Caco-2 (cell line): ENCODE data around the gene KRTAP12-3. TPM values are rescaled to one million over a fixed set of nuclear protein-coding genes. Genes with fewer than 3 reads are reported as not detected.
"Not testable (repeated sequence)": the region's sequence is repeated elsewhere in the genome, so short reads cannot be mapped to it uniquely, and the experiment has no call there.

Source experiments
- Bru-seq: library from RNA; stranded (reverse); fragments of 400-500 nt; gene quantifications from one replicate; lab custom pipeline; 2021; lab: Mats Ljungman, UMichigan
- BruChase-seq, 2 experiments: library from RNA; stranded (reverse); fragments of 400-500 nt; gene quantifications; one replicate each; lab custom pipeline; 2021; lab: Mats Ljungman, UMichigan
- BruUV-seq: library from RNA; stranded (reverse); fragments of 400-500 nt; replicated peaks from 2 replicates; lab custom pipeline; 2021; lab: Mats Ljungman, UMichigan
- CTCF ChIA-PET: fragments of 300-600 bp; sonication (Branson Sonifier 250); formaldehyde crosslinking; loops from one replicate; lab custom pipeline; 2022; ENCODE audit warnings: antibody characterized with exemption; lab: Charles Lee
- POLR2A ChIA-PET: fragments of 300-600 bp; sonication (Branson Sonifier 250); formaldehyde crosslinking; loops from one replicate; lab custom pipeline; 2022; ENCODE audit warnings: antibody characterized with exemption; lab: Charles Lee
- DNase-seq, 2 experiments: peaks; one replicate each; pipeline versions ENCODE4 v3.0.0 to v3.0.0-alpha.2; 2020 to 2022
- H3K27me3 ChIP-seq: replicated peaks from 2 replicates; pipeline ENCODE4 v1.6.0; 2011; ENCODE audit warnings: low read length; ENCODE audit not compliant: control insufficient read depth, insufficient read depth
- H3K36me3 ChIP-seq: 2 replicates; pipeline ENCODE4 v1.5.1; 2011; ENCODE audit warnings: low read length; ENCODE audit not compliant: control insufficient read depth, insufficient read depth
- H3K4me1 ChIP-seq: fragments of 250-450 bp; sonication (Bioruptor Pico); 2 replicates; pipeline ENCODE4 v1.5.1; 2020; ENCODE audit warnings: mild to moderate bottlenecking
- H3K4me3 ChIP-seq: 2 replicates; pipeline ENCODE4 v1.5.1; 2011; ENCODE audit warnings: low read depth, mild to moderate bottlenecking, control low read depth, low read length
- H3K9me3 ChIP-seq: fragments of 250-450 bp; sonication (Bioruptor Pico); 2 replicates; pipeline ENCODE4 v1.5.1; 2020; ENCODE audit warnings: mild to moderate bottlenecking, moderate library complexity
- H3K27ac Mint-ChIP-seq: one replicate; pipeline ENCODE4 v1.8.0; 2022; ENCODE audit warnings: mixed read lengths; ENCODE audit not compliant: unreplicated experiment
- H3K27me3 Mint-ChIP-seq: one replicate; pipeline ENCODE4 v1.8.0; 2022; ENCODE audit warnings: mixed read lengths; ENCODE audit not compliant: insufficient read depth, unreplicated experiment
- H3K36me3 Mint-ChIP-seq: one replicate; pipeline ENCODE4 v1.8.0; 2022; ENCODE audit warnings: mild to moderate bottlenecking, mixed read lengths; ENCODE audit not compliant: insufficient read depth, unreplicated experiment
- H3K4me1 Mint-ChIP-seq: one replicate; pipeline ENCODE4 v1.8.0; 2022; ENCODE audit warnings: low read depth, mixed read lengths; ENCODE audit not compliant: unreplicated experiment
- H3K4me3 Mint-ChIP-seq: one replicate; pipeline ENCODE4 v1.8.0; 2022; ENCODE audit warnings: mild to moderate bottlenecking, moderate library complexity, mixed read lengths; ENCODE audit not compliant: unreplicated experiment
- H3K9me3 Mint-ChIP-seq: one replicate; pipeline ENCODE4 v1.8.0; 2022; ENCODE audit warnings: mixed read lengths; ENCODE audit not compliant: unreplicated experiment
- intact Hi-C: fragments of 100-400 bp; cut with micrococcal nuclease; formaldehyde crosslinking; loops from one replicate; pipeline ENCODE4 v1.10.0; 2022; ENCODE audit not compliant: unreplicated experiment
- long read RNA-seq: library from polyadenylated mRNA; stranded (forward); transcript quantifications from one replicate; pipeline ENCODE4 v2.0.0, GENCODE V29; 2022
- total RNA-seq: library from RNA; stranded (reverse); gene quantifications from 2 replicates; pipeline ENCODE4 v1.2.3, GENCODE V29; 2022
- TF ChIP-seq, protein P1 (sequence below), 2 experiments: fragments of 200-600 bp in 1 of 2; IDR thresholded peaks; 1 replicate in 1 of 2; 2 replicates in 1 of 2; pipeline versions ENCODE4 v1.5.1 to v1.8.0; 2011 to 2022; ENCODE audit warnings: antibody characterized with exemption in 1 of 2, control low read depth in 1 of 2, inconsistent platforms in 1 of 2, low read depth in 1 of 2, low read length in 1 of 2, mild to moderate bottlenecking in 1 of 2, moderate library complexity in 1 of 2; ENCODE audit not compliant: insufficient read depth in 1 of 2, severe bottlenecking in 1 of 2, unreplicated experiment in 1 of 2

Gene KRTAP12-3, protein sequence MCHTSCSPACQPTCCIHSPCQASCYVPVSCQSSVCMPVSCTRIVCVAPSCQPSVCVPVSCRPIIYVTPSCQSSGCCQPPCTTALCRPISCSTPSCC
- total RNA-seq (not detected in 2 replicates), Bru-seq, nascent RNA (not detected), BruChase-seq, experiment 1, labeled RNA remaining after a 2-hour chase (not detected), BruChase-seq, experiment 2, labeled RNA remaining after a 6-hour chase (not detected)
- long read RNA-seq: 0 reads

DNA sequence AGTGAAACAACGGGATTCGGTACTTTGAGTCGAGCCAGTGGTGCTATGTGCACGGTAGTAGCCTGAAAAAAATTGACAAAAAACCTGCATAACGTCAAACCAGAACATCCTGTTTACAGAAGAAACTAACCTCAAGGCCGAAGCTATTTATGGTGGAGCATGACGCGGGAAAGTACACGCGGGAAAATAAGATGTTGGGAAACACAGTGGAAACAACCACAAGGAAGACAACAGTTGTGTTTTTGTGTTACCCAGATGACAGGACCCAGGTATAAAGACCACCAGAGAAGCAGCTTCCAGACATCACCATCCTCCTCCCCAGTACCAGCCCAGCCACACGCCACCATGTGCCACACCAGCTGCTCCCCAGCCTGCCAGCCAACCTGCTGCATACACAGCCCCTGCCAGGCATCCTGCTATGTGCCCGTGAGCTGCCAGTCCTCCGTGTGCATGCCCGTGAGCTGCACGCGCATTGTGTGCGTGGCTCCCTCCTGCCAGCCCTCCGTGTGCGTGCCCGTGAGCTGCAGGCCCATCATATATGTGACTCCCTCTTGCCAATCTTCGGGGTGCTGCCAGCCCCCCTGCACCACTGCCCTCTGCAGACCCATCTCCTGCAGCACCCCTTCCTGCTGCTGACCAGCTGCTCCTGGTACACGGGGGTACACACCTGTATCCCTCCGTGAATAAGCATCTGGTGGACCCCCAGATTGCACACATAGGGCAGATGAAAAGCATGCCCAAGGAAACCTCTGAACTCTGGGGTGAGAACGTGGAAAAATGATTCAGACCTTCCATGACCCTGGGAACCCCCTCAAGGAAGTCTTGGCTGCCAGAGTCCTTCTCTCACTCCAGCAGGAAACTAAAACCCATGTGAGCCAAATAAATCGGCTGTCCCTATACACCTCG lies at the start of gene KRTAP12-3:
TSS of gene KRTAP12-3 (plus strand) at position 298 of the 906 bp plus-strand sequence. CDS start at position 346, 48 bp downstream.
- Histone ChIP-seq H3K27me3 (no peaks in the 10 kb centered on the region), H3K36me3 (no peaks in the 10 kb centered on the region), H3K4me3 (no peak within 1 kb of the TSS), H3K9me3 (peaks cover 5% of the 10 kb centered on the region; the same call in 1 of the 2 replicates), H3K4me1 (no peaks in the 10 kb centered on the region)
- ChIA-PET POLR2A (no interaction called here), CTCF (no interaction called here)
- intact Hi-C loops: no loop called here
- H3K27me3 Mint-ChIP-seq: peaks cover 7% of the 10 kb centered on the region
- H3K4me1 Mint-ChIP-seq: no peaks in the 10 kb centered on the region
- H3K4me3 Mint-ChIP-seq: no peak within 1 kb of the TSS
- DNase-seq: no peak
- H3K9me3 Mint-ChIP-seq: peaks cover 18% of the 10 kb centered on the region
- no peak within 1 kb of the TSS for H3K27ac Mint-ChIP-seq
- TF ChIP-seq, protein P1, sequence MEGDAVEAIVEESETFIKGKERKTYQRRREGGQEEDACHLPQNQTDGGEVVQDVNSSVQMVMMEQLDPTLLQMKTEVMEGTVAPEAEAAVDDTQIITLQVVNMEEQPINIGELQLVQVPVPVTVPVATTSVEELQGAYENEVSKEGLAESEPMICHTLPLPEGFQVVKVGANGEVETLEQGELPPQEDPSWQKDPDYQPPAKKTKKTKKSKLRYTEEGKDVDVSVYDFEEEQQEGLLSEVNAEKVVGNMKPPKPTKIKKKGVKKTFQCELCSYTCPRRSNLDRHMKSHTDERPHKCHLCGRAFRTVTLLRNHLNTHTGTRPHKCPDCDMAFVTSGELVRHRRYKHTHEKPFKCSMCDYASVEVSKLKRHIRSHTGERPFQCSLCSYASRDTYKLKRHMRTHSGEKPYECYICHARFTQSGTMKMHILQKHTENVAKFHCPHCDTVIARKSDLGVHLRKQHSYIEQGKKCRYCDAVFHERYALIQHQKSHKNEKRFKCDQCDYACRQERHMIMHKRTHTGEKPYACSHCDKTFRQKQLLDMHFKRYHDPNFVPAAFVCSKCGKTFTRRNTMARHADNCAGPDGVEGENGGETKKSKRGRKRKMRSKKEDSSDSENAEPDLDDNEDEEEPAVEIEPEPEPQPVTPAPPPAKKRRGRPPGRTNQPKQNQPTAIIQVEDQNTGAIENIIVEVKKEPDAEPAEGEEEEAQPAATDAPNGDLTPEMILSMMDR (IDR thresholded peaks at IDR 0.05; ENCODE audit: insufficient read depth in 1 of 2, low read depth in 1 of 2, low read length in 1 of 2, severe bottlenecking in 1 of 2, unreplicated experiment in 1 of 2): no peak
- H3K36me3 Mint-ChIP-seq: no peaks in the 10 kb centered on the region
- BruUV-seq: no TSS peak

DNA sequence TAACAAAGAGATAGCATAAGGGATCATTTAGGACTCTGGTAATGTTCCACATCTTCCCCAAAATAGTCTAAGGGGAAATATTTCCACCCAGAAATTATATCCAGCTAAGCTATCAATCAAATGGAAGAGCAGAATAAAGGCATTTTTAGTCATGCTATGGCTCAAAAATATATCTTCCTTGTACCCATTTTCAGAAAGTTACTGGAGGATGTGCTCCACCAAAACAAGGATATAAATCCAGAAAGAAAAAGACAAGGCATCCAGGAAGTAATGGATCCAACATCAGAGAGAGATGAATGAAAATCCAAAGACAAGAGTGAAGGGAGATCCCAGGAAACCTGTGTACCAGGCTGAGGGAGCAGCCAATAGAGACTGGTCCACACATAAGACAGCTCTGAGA lies 48.5 kb upstream of the KRTAP12-3 start:
- Histone ChIP-seq H3K4me1 (no peaks in the 10 kb centered on the region), H3K27me3 (no peaks in the 10 kb centered on the region), H3K9me3 (0 out of 2 replicates have a peak, but pooled peaks cover 5% of the 10 kb centered on the region), H3K4me3 (no peak overlapping the region), H3K36me3 (no peaks in the 10 kb centered on the region)
- H3K4me3 Mint-ChIP-seq: no peak overlapping the region
- POLR2A ChIA-PET: no interaction called here
- peaks cover 41% of the 10 kb centered on the region for H3K9me3 Mint-ChIP-seq
- no peaks in the 10 kb centered on the region for H3K4me1 Mint-ChIP-seq
- no peaks in the 10 kb centered on the region for H3K36me3 Mint-ChIP-seq
- CTCF ChIA-PET: interaction anchor here (0.7 kb wide), 1 partner anchor 101 kb away, joined by 3 read pairs; no protein-coding TSS in a partner anchor
- no peak overlapping the region for H3K27ac Mint-ChIP-seq
- peaks cover 3% of the 10 kb centered on the region for H3K27me3 Mint-ChIP-seq
- intact Hi-C loops: no loop called here
- TF ChIP-seq, protein P1 (IDR thresholded peaks at IDR 0.05; ENCODE audit: insufficient read depth in 1 of 2, low read depth in 1 of 2, low read length in 1 of 2, severe bottlenecking in 1 of 2, unreplicated experiment in 1 of 2): no peak
- DNase-seq: no peak
- BruUV-seq: no TSS peak

DNA sequence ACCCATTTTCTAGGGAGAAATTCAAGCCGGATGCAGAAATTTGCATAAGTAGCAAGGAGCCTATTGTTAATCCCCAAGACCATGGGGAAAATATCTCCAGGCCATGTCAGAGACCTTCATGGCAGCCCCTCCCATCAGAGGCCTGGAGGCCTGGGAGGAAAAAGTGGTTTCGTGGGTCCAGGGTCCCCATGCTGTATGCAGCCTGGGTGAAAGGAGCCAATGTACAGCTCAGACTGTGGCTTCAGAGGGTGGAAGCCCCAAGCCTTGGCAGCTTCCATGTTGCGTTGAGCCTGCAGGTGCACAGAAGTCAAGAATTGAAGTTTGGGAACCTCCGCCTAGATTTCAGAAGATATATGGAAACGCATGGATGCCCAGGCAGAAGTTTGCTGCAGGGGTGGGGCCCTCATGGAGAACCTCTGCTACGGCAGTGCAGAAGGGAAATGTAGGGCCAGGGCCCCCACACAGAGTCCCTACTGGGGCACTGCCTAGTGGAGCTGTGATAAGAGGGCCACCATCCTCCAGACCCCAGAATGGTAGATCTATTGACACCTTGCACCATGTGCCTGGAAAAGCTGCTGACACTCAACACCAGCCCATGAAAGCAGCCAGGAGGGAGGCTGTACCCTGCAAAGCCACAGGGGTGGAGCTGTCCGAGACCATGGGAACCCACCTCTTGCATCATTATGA lies 47.4 kb upstream of the KRTAP12-3 start:
- H3K4me1 Mint-ChIP-seq, H3K4me3 ChIP-seq, H3K27me3 Mint-ChIP-seq, H3K9me3 ChIP-seq, POLR2A ChIA-PET, CTCF ChIA-PET, intact Hi-C loops, BruUV-seq, H3K4me3 Mint-ChIP-seq, H3K36me3 Mint-ChIP-seq, H3K36me3 ChIP-seq, H3K4me1 ChIP-seq, DNase-seq, H3K27me3 ChIP-seq, H3K27ac Mint-ChIP-seq: not testable (repeated sequence)
- peaks cover 41% of the 10 kb centered on the region for H3K9me3 Mint-ChIP-seq
